Mesothelial cell of epicardium (in vitro differentiated cells): Measurements from ENCODE around the gene LYRM4. TPM values are rescaled to one million over a fixed set of nuclear protein-coding genes. Genes with fewer than 3 reads are reported as not detected.

ENCODE experiments used
- DNase-seq, 2 experiments: peaks; one replicate each; pipeline ENCODE4 v3.0.0; 2021; ENCODE audit warnings: low spot score in 2 of 2; ENCODE audit not compliant: unreplicated experiment in 2 of 2
- H3K27ac Mint-ChIP-seq: 2 replicates; pipeline ENCODE4 v1.8.0; 2021; ENCODE audit warnings: mixed read lengths
- H3K27me3 Mint-ChIP-seq: 2 replicates; pipeline ENCODE4 v1.8.0; 2021; ENCODE audit warnings: low read depth, mixed read lengths
- H3K36me3 Mint-ChIP-seq: 2 replicates; pipeline ENCODE4 v1.8.0; 2021; ENCODE audit warnings: mixed read lengths
- H3K4me1 Mint-ChIP-seq: 2 replicates; pipeline ENCODE4 v1.8.0; 2021; ENCODE audit warnings: mixed read lengths
- H3K4me3 Mint-ChIP-seq: 2 replicates; pipeline ENCODE4 v1.8.0; 2021; ENCODE audit warnings: mild to moderate bottlenecking, moderate library complexity, mixed read lengths
- H3K9me3 Mint-ChIP-seq: 2 replicates; pipeline ENCODE4 v1.8.0; 2021; ENCODE audit warnings: mixed read lengths
- total RNA-seq: library from RNA; stranded (reverse); gene quantifications from 3 replicates; pipeline ENCODE4 v1.2.1, GENCODE V29; 2021
- TF ChIP-seq, protein P1 (sequence below): fragments of 200-600 bp; sonication (generic); IDR thresholded peaks from one replicate; pipeline ENCODE4 v1.5.0; 2021; ENCODE audit warnings: antibody characterized with exemption; ENCODE audit not compliant: unreplicated experiment

LYRM4 gene
- total RNA-seq, 1 donor from 2014 or later: 35.5 TPM

DNA sequence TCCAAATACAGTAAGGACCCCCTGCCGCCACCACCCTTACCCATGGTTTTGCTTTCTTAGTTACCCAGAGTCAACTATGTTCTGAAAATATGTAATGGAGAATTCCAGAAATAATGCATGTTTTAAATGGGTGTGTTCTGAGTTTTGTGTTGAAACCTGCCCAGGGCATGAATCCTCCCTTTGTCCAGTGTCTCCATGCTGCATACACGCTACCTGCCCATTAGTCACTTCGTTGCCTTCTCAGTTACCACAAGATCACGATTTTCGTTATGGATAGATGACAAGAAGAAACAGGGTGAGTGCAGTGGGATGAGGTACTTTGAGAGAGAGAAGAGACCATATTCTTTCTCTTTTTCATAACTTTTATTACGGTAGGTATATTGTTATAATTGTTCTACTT is 11.2 kb upstream of the LYRM4 start:
- TF ChIP-seq, protein P1, sequence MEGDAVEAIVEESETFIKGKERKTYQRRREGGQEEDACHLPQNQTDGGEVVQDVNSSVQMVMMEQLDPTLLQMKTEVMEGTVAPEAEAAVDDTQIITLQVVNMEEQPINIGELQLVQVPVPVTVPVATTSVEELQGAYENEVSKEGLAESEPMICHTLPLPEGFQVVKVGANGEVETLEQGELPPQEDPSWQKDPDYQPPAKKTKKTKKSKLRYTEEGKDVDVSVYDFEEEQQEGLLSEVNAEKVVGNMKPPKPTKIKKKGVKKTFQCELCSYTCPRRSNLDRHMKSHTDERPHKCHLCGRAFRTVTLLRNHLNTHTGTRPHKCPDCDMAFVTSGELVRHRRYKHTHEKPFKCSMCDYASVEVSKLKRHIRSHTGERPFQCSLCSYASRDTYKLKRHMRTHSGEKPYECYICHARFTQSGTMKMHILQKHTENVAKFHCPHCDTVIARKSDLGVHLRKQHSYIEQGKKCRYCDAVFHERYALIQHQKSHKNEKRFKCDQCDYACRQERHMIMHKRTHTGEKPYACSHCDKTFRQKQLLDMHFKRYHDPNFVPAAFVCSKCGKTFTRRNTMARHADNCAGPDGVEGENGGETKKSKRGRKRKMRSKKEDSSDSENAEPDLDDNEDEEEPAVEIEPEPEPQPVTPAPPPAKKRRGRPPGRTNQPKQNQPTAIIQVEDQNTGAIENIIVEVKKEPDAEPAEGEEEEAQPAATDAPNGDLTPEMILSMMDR: no peak
- Mint-ChIP-seq H3K4me1 (peaks cover 6% of the 10 kb centered on the region), H3K27ac (no peak overlapping the region), H3K27me3 (no peaks in the 10 kb centered on the region), H3K4me3 (no peak overlapping the region), H3K9me3 (peaks cover 5% of the 10 kb centered on the region), H3K36me3 (peaks cover 9% of the 10 kb centered on the region)
- DNase-seq: no peak

DNA sequence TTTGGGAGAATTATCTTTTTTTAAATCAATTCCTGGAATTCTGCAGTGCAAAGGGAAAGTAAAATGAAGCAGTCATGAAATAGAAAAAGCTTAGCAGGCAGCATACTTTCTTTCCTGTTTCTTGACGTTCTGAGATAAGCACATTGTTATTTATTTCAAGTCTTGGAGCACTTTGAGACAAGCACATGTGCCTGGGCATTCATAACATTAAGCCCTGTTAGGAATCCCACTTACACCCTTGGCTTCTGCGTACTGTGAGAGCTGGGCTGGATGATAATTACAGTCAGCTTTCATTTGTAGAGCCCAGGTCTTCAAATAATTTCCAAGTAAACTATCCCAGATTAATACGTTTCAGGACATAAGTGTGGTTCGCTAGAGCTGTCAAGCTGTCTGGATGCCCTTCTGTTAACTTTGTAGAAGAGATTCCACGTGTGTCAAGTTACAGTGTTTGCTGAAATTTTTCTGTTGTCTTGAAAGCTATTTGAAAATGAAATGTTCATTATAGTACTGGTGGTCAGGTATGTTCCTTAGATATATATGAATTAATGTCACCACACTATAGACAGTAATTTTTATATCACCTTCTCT is 9.4 kb upstream of the LYRM4 start:
- peaks cover 5% of the 10 kb centered on the region for H3K9me3 Mint-ChIP-seq
- peaks cover 10% of the 10 kb centered on the region for H3K36me3 Mint-ChIP-seq
- DNase-seq: no peak
- no peaks in the 10 kb centered on the region for H3K27me3 Mint-ChIP-seq
- TF ChIP-seq, protein P1: no peak
- no peak overlapping the region for H3K4me3 Mint-ChIP-seq
- H3K4me1 Mint-ChIP-seq: peaks cover 6% of the 10 kb centered on the region
- H3K27ac Mint-ChIP-seq: peak overlapping the region; percentile 52

DNA sequence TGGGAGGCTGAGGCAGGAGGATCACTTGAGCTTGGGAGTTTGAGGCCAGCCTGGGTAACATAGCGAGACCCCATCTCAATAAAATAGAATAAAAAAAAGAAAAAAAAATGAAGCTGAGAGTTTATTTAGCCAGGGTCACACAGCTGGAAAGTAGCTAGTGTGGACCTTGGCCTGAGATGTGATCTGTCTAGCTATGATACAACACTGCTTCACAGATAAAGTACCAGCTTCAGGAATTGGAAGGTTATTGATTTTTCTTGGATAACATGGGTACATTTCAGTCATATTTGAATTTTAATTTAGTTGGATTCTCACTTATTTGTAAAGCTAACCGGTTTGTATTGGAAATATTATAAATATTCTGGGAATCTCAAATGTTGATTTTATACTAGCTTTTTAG is 5.7 kb upstream of the LYRM4 start:
- Mint-ChIP-seq H3K9me3 (peaks cover 5% of the 10 kb centered on the region), H3K27ac (no peak overlapping the region), H3K4me1 (peaks cover 13% of the 10 kb centered on the region), H3K4me3 (no peak overlapping the region), H3K36me3 (peaks cover 10% of the 10 kb centered on the region), H3K27me3 (no peaks in the 10 kb centered on the region)
- no peak for DNase-seq
- TF ChIP-seq, protein P1: no peak

DNA sequence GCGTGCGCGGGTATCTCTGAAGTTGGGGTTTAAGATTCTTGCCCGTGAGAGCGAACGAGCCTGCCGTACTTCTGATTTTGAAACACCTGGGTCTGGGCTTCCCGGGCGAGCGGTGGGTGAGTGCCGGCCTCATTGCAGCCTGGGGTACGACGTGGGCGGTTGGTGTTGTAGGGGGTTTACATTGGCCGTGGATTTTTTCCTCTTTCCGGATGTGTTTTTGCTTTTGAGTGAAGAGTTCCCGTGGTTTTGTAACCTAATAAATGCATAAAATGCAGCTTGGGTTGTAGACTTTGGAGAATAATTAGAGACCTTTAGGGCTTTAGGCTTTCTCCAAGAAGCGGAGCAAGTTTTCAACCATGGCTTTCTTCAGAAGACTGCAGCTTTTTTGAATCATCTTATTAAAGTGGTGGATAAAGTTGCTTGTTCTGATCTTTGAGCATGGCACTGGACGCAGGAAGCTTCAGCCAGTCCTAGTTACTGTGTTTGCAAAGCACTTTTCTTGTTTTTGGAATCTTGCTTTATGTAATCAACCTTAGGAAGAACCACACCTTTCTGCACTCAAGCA is 877 bp upstream of the LYRM4 start:
- Mint-ChIP-seq H3K27ac (peak overlapping the region; percentile 99), H3K36me3 (peaks cover 9% of the 10 kb centered on the region), H3K4me1 (peaks cover 20% of the 10 kb centered on the region), H3K27me3 (no peaks in the 10 kb centered on the region), H3K9me3 (no peaks in the 10 kb centered on the region), H3K4me3 (peak overlapping the region; percentile 99)
- TF ChIP-seq, protein P1: no peak
- DNase-seq: no peak

DNA sequence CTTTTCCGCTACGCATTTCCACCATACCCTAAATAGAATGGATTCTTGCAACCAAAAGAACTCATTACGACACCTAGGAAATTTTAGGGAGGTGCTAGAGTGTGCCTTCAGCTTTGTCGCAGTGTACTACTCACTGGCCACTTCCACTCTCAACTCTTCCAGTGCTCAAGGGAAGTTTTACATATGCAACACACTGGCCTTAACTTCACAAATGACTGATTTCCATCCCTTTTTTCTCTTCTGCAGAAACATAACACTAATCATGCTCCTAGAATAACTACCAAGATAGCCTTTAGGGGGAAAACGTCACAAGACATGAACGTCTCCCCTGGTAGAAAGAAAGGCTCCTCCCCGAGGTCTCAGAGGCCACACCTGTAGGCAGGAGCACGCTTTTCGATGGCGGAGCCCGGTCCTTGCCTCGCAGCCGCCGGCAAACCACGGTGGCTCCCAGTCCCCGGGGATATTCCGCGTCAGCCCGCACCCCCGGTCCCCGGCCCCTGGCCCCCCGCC is 584 bp downstream of the LYRM4 start:
- Mint-ChIP-seq H3K27me3 (no peaks in the 10 kb centered on the region), H3K36me3 (peaks cover 12% of the 10 kb centered on the region), H3K27ac (peak overlapping the region; percentile 94), H3K9me3 (no peaks in the 10 kb centered on the region), H3K4me1 (peaks cover 20% of the 10 kb centered on the region), H3K4me3 (peak overlapping the region; percentile 99)
- peak in 1 of 2 experiments; percentile 56 for DNase-seq
- TF ChIP-seq, protein P1: no peak
